ENCODE data around the gene JCHAIN. TPM values are rescaled to one million over a fixed set of nuclear protein-coding genes. Genes with fewer than 3 reads are reported as not detected.

Gene JCHAIN
- total and polyA plus RNA-seq, 4 donors = 18.3 to 276 (median 111) TPM

- H3K27me3 ChIP-seq (ENCODE audit: control insufficient read depth in 3 of 3, insufficient read depth in 3 of 3, low read length in 2 of 3) = no peaks in the 10 kb centered on the region
- no peak for ATAC-seq (ENCODE audit: insufficient read depth, low FRiP score)
- WGBS, 2 donors = 83 to 85% methylated on average over 1 of the region's 1 CpG
Observed at GRCh38 chr4:70627620-70628019, 38.7 kb downstream of the JCHAIN start.

GRCh38 chr4:70624226-70624793 lies 42.0 kb downstream of the JCHAIN start:
- H3K27me3 ChIP-seq (ENCODE audit: control insufficient read depth in 3 of 3, insufficient read depth in 3 of 3, low read length in 2 of 3) = no peaks in the 10 kb centered on the region
- H3K36me3 ChIP-seq (ENCODE audit: control insufficient read depth in 4 of 4, insufficient read depth in 4 of 4, low read length in 4 of 4) = no peaks in the 10 kb centered on the region
- TF ChIP-seq, protein P1, sequence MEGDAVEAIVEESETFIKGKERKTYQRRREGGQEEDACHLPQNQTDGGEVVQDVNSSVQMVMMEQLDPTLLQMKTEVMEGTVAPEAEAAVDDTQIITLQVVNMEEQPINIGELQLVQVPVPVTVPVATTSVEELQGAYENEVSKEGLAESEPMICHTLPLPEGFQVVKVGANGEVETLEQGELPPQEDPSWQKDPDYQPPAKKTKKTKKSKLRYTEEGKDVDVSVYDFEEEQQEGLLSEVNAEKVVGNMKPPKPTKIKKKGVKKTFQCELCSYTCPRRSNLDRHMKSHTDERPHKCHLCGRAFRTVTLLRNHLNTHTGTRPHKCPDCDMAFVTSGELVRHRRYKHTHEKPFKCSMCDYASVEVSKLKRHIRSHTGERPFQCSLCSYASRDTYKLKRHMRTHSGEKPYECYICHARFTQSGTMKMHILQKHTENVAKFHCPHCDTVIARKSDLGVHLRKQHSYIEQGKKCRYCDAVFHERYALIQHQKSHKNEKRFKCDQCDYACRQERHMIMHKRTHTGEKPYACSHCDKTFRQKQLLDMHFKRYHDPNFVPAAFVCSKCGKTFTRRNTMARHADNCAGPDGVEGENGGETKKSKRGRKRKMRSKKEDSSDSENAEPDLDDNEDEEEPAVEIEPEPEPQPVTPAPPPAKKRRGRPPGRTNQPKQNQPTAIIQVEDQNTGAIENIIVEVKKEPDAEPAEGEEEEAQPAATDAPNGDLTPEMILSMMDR (IDR thresholded peaks at IDR 0.05; ENCODE audit: control extremely low read depth, extremely low read depth) = no peak
- no peaks in the 10 kb centered on the region for H3K9me3 ChIP-seq (ENCODE audit: control insufficient read depth in 4 of 4, insufficient read depth in 3 of 4, low read length in 3 of 4)
- no peak overlapping the region for H3K9ac ChIP-seq (ENCODE audit: insufficient read depth in 1 of 2, low read length in 2 of 2)
- no peak overlapping the region for H3K4me3 ChIP-seq
- no peak overlapping the region for H3K27ac ChIP-seq (ENCODE audit: low read depth in 1 of 2, low read length in 1 of 2)
- WGBS, 2 donors = 50 to 71% methylated on average over 1 of the region's 1 CpG
- DNase-seq = no peak
- no peak for ATAC-seq (ENCODE audit: insufficient read depth, low FRiP score)
- no peaks in the 10 kb centered on the region for H3K4me1 ChIP-seq (ENCODE audit: control insufficient read depth in 5 of 5, insufficient read depth in 5 of 5, low read length in 5 of 5)

More at GRCh38 chr4:70627620-70628019, 38.7 kb downstream of the JCHAIN start:
- DNase-seq = no peak
- Histone ChIP-seq H3K4me1 (ENCODE audit: control insufficient read depth in 5 of 5, insufficient read depth in 5 of 5, low read length in 5 of 5) (no peaks in the 10 kb centered on the region), H3K9ac (ENCODE audit: insufficient read depth in 1 of 2, low read length in 2 of 2) (no peak overlapping the region), H3K9me3 (ENCODE audit: control insufficient read depth in 4 of 4, insufficient read depth in 3 of 4, low read length in 3 of 4) (no peaks in the 10 kb centered on the region), H3K36me3 (ENCODE audit: control insufficient read depth in 4 of 4, insufficient read depth in 4 of 4, low read length in 4 of 4) (no peaks in the 10 kb centered on the region), H3K4me3 (no peak overlapping the region), H3K27ac (ENCODE audit: low read depth in 1 of 2, low read length in 1 of 2) (no peak overlapping the region)
- TF ChIP-seq, protein P1 (IDR thresholded peaks at IDR 0.05; ENCODE audit: control extremely low read depth, extremely low read depth) = no peak

GRCh38 chr4:70623323-70623722 lies 43.0 kb downstream of the JCHAIN start:
- H3K9me3 ChIP-seq (ENCODE audit: control insufficient read depth in 4 of 4, insufficient read depth in 3 of 4, low read length in 3 of 4) = no peaks in the 10 kb centered on the region
- H3K4me1 ChIP-seq (ENCODE audit: control insufficient read depth in 5 of 5, insufficient read depth in 5 of 5, low read length in 5 of 5) = no peaks in the 10 kb centered on the region
- DNase-seq (no peak), ATAC-seq (ENCODE audit: insufficient read depth, low FRiP score) (no peak)
- H3K4me3 ChIP-seq = no peak overlapping the region
- no peak overlapping the region for H3K9ac ChIP-seq (ENCODE audit: insufficient read depth in 1 of 2, low read length in 2 of 2)
- TF ChIP-seq, protein P1 (IDR thresholded peaks at IDR 0.05; ENCODE audit: control extremely low read depth, extremely low read depth) = no peak
- no peak overlapping the region for H3K27ac ChIP-seq (ENCODE audit: low read depth in 1 of 2, low read length in 1 of 2)
- WGBS, 2 donors = 97 to 99% methylated on average over 3 of the region's 3 CpGs
- H3K27me3 ChIP-seq (ENCODE audit: control insufficient read depth in 3 of 3, insufficient read depth in 3 of 3, low read length in 2 of 3) = no peaks in the 10 kb centered on the region
- no peaks in the 10 kb centered on the region for H3K36me3 ChIP-seq (ENCODE audit: control insufficient read depth in 4 of 4, insufficient read depth in 4 of 4, low read length in 4 of 4)

- no peaks in the 10 kb centered on the region for H3K36me3 ChIP-seq (ENCODE audit: control insufficient read depth in 4 of 4, insufficient read depth in 4 of 4, low read length in 4 of 4)
- H3K9ac ChIP-seq (ENCODE audit: insufficient read depth in 1 of 2, low read length in 2 of 2) = no peak overlapping the region
- WGBS, 2 donors = 94 to 95% methylated on average over 2 of the region's 2 CpGs
- TF ChIP-seq, protein P1 (IDR thresholded peaks at IDR 0.05; ENCODE audit: control extremely low read depth, extremely low read depth) = no peak
- ATAC-seq (ENCODE audit: insufficient read depth, low FRiP score) = no peak
- no peaks in the 10 kb centered on the region for H3K27me3 ChIP-seq (ENCODE audit: control insufficient read depth in 3 of 3, insufficient read depth in 3 of 3, low read length in 2 of 3)
- no peak for DNase-seq
- no peak overlapping the region for H3K27ac ChIP-seq (ENCODE audit: low read depth in 1 of 2, low read length in 1 of 2)
- peaks cover 0 to 8% (median 0%) of the 10 kb centered on the region in 5 donors for H3K4me1 ChIP-seq (ENCODE audit: control insufficient read depth in 5 of 5, insufficient read depth in 5 of 5, low read length in 5 of 5)
- H3K4me3 ChIP-seq = no peak overlapping the region
- no peaks in the 10 kb centered on the region for H3K9me3 ChIP-seq (ENCODE audit: control insufficient read depth in 4 of 4, insufficient read depth in 3 of 4, low read length in 3 of 4)
Observed at GRCh38 chr4:70619778-70620177, 46.5 kb downstream of the JCHAIN start.

All from lung (tissue), 12 donors.